ENCODE measurements around the gene DVL2.

The DVL2 gene

DNA sequence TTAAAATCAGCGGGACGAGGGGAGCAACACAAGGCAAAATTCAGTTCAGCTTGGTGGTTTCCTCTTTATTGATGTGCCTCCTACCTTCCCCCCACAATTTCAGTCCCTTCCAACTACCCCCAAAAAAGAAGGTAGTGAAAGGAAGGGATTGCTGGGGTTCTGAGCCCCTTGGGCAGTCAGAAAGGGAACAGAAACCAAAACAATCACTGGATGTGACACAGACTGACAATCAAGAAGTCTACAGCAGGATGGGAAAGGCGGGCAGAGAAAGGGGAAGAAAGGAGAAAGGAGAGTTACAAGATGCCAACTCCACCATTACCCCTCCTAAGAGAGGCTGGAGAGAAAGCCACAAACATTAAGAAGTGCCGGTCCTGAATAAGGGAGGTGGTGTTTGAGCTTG lies 6.1 kb upstream of the DVL2 start:
- H3K4me1 ChIP-seq (ENCODE audit: control insufficient read depth, insufficient read depth, low read length) = peaks cover 32% of the 10 kb centered on the region
- no peaks in the 10 kb centered on the region for H3K9me3 ChIP-seq (ENCODE audit: control insufficient read depth, low read length)
- no peak overlapping the region for H3K4me3 ChIP-seq (ENCODE audit: low read length)
- no peaks in the 10 kb centered on the region for H3K27me3 ChIP-seq (ENCODE audit: control insufficient read depth, insufficient read depth, low read length)
- H3K9ac ChIP-seq (ENCODE audit: low read length) = no peak overlapping the region
- peaks cover 11% of the 10 kb centered on the region for H3K36me3 ChIP-seq (ENCODE audit: control insufficient read depth, insufficient read depth, low read length)

DNA sequence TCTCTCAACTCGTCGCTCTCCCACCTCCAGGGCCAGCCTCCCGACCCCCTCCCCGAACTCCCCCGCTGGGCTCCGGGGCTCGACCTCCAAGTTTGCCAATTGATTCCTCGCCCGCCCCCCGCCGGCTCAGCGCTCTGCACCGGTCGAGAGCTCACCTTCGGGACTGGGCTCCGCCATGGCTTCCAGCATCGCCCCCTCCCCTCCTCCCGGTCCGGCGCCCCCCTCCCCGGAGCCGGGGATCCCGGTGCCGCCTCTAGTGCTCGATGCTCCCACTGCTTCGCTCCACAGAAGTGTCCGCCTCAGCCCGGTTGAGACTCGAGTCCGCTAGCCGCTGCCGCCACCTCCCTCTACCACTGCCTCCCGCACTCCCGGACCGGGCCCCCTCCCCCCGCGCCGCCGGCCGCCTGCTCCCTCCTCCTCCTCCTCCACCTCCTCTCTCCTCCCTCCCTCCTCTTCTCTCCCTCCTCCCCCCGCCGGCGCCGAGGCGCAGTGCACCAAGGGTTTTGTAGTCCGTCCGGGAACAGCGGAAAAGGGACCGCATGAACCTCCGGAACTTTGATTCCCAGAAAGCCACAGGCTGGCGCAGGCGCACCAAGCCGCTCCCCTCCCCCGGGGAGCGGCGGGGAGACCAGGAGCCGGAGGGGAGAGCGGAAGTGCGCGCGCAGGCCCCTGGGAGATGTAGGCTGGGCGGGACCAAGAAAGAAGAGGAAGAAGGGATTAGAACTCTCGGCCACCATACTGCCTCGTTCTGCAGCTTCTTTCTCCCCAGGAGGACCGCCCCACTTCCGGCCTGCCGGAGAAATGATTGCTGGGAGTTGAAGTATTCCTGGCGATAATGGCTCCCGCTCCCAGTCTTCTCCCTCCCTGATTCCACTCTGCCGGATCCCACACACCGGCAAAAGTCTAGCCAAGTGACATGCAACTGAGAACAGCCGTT lies 5.0 kb upstream of the DVL2 start, which contains the start of gene PHF23:
Gene PHF23 (minus strand): TSS at position 367 of the 937 bp plus-strand sequence. CDS start 178 bp downstream, at position 189.
- Histone ChIP-seq H3K27me3 (ENCODE audit: control insufficient read depth, insufficient read depth, low read length) (no peaks in the 10 kb centered on the region), H3K4me1 (ENCODE audit: control insufficient read depth, insufficient read depth, low read length) (peaks cover 42% of the 10 kb centered on the region), H3K4me3 (ENCODE audit: low read length) (peak within 1 kb of the TSS; percentile 69), H3K9me3 (ENCODE audit: control insufficient read depth, low read length) (no peaks in the 10 kb centered on the region), H3K9ac (ENCODE audit: low read length) (peak within 1 kb of the TSS; percentile 93), H3K36me3 (ENCODE audit: control insufficient read depth, insufficient read depth, low read length) (peaks cover 10% of the 10 kb centered on the region)

DNA sequence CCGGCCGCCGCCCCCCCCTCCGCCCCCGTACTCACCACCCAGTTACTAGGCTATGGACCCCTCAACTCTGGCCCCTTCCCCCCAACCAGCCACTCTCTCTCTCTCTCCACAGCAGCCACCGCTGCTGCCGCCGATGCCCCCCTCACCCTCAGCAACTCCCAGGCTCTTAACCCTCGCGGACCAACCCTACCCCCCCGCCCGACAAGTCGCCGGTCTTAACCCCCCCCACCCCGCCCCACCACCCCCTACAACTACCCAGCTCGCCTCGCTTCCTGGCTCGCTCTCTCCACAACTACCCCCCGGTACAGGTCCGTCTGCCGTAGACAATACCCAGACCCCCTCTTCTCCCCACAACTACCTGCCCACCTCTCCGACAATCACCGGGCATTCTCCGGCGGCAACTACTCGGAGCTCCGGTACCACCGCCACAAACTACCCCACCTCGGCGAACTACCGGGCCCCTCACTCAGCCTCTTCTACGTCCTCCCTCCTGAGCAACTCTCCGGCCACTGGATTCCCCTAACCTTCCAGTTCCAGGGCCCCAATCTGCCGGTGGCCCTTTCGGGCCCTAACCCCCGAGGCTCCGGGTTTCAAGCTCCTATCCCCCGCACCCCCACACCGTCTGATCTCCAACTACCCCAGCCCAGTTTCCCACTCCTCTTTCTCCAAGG lies 4.2 kb upstream of the DVL2 start:
- Histone ChIP-seq H3K9ac (ENCODE audit: low read length) (peak overlapping the region; percentile 93), H3K9me3 (ENCODE audit: control insufficient read depth, low read length) (no peaks in the 10 kb centered on the region), H3K27me3 (ENCODE audit: control insufficient read depth, insufficient read depth, low read length) (no peaks in the 10 kb centered on the region), H3K36me3 (ENCODE audit: control insufficient read depth, insufficient read depth, low read length) (peaks cover 5% of the 10 kb centered on the region), H3K4me3 (ENCODE audit: low read length) (peak overlapping the region; percentile 69), H3K4me1 (ENCODE audit: control insufficient read depth, insufficient read depth, low read length) (peaks cover 42% of the 10 kb centered on the region)

DNA sequence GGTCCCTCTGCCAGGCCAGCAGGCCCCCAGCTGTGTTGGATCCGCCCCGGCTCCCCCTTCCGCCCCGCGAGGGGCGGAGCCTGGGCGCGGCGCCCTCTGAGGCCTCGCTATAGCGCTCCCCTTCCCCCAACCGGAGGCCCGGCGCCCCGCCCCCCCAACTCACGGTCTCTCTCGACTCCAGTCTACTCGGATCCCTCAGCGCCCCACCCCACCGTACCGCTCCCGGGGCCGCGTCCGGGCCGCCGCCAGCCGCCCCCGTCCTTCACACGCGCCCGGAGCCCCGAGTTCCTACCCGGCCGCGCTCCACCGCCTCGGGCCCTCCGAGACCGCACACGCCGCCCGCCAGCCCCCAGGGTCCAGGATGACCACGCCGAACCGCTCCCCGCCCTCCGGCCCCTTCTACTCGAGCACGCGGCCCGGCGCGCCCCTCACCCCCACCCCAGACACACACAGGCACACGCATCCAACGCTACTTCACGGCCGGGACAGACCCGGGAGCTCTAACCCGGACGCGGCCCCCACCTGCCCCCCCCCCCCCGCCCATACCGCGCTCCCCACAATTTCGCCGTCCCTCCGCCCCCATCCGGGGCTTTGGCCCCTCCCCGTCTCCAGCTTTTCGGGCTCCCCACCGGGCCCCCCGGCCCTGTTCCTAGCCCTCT lies 3.6 kb upstream of the DVL2 start:
- Histone ChIP-seq H3K36me3 (ENCODE audit: control insufficient read depth, insufficient read depth, low read length) (peaks cover 5% of the 10 kb centered on the region), H3K27me3 (ENCODE audit: control insufficient read depth, insufficient read depth, low read length) (no peaks in the 10 kb centered on the region), H3K9me3 (ENCODE audit: control insufficient read depth, low read length) (no peaks in the 10 kb centered on the region), H3K4me1 (ENCODE audit: control insufficient read depth, insufficient read depth, low read length) (peaks cover 47% of the 10 kb centered on the region), H3K9ac (ENCODE audit: low read length) (peak overlapping the region; percentile 93), H3K4me3 (ENCODE audit: low read length) (peak overlapping the region; percentile 1)

DNA sequence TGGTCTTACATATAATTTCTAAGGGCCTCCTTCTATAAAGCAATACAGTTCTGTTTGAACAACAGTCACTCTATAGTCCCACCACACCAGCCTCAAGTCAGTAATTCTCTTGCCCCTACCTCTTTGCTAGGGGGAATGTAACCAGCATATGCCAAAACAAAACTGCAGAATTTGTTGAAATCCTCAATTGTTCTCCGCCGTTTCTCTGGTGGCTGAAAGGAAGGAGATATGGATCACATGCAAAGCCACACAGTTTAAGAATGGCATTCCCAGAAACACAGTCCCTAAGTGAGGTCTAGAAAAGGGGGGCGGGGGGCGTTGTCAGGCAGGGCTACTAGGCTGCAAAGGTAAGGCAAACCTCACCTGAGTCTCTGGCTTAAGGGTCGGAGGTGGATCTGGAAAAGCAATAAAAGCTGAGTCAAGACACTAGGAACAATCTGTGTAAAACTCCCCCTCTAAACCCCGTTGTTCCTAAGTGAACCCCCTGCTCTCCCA lies 3.0 kb upstream of the DVL2 start:
- peaks cover 5% of the 10 kb centered on the region for H3K36me3 ChIP-seq (ENCODE audit: control insufficient read depth, insufficient read depth, low read length)
- peak overlapping the region; percentile 6 for H3K9ac ChIP-seq (ENCODE audit: low read length)
- H3K9me3 ChIP-seq (ENCODE audit: control insufficient read depth, low read length) = no peaks in the 10 kb centered on the region
- no peaks in the 10 kb centered on the region for H3K27me3 ChIP-seq (ENCODE audit: control insufficient read depth, insufficient read depth, low read length)
- H3K4me3 ChIP-seq (ENCODE audit: low read length) = peak overlapping the region; percentile 1
- peaks cover 47% of the 10 kb centered on the region for H3K4me1 ChIP-seq (ENCODE audit: control insufficient read depth, insufficient read depth, low read length)

DNA sequence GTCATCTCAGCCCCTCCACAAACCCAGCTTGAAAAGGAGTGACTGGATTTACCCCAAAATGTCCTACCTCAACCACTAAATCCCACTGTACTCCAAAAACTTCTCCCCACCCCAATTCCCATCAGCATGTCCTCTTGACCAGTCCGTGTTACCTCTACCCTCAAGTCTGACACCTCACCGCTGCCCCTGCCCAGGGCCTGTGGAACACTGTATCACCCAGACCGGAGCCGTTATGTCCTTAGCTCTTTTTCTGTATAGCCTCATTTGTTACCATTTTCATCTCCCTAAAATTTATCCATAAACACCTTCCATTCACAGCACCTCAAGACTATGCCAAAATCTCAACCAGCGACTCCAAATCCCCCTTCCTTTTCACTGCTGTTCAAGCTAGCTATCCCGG lies 2.5 kb upstream of the DVL2 start:
- Histone ChIP-seq H3K9ac (ENCODE audit: low read length) (no peak overlapping the region), H3K4me3 (ENCODE audit: low read length) (peak overlapping the region; percentile 1)

DNA sequence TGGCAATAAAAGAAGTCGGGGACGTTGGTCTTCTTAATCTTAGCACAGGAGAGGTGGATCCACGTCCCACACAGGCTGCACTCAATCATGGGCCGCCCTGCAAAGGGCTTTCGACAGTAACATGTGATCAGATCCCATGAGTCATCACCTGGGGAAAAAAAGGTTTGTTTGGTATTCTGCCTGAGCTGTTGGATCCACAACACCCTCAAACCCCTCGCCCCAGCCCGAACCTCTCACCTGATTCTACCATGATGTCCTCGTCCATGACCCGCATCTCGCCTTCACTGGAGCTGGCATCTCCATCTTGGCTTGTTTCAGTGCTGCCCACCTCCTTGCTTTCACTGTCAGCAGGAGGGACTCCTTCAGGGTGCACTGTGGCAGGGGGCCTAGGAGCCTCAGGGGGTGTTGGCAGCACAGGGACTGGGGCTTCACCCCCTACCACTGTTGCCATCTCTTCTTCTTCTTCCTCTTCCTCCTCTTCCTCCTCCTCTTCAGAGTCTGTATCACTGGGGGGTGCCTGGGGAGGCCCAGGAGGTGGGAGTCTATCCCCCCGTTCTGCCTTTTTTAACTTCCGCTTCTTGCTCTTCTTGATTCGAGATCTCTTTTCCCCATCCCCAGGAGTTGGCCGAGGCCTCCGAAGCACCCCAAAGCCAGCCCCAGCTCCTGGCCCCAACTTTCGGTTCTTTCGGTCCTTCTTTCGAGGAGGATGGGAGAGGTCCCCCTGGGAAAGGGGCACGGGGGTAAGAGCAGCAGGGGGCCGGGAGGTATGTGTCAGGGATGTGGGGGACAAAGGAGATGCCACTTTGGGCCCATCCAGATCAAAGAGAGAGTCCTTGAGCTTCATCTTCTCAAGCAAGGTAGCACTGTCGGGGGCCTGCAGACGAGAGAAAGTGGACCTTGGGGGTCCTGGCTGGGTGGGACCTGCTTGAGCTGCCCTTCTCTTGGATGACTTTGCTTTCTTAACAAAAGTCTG lies 1.7 kb upstream of the DVL2 start:
- Histone ChIP-seq H3K4me1 (ENCODE audit: control insufficient read depth, insufficient read depth, low read length) (peaks cover 41% of the 10 kb centered on the region), H3K4me3 (ENCODE audit: low read length) (no peak overlapping the region), H3K27me3 (ENCODE audit: control insufficient read depth, insufficient read depth, low read length) (no peaks in the 10 kb centered on the region), H3K36me3 (ENCODE audit: control insufficient read depth, insufficient read depth, low read length) (peaks cover 5% of the 10 kb centered on the region), H3K9me3 (ENCODE audit: control insufficient read depth, low read length) (no peaks in the 10 kb centered on the region), H3K9ac (ENCODE audit: low read length) (peak overlapping the region; percentile 8)

More for the DNA sequence above, 2.5 kb upstream of the DVL2 start:
- peaks cover 47% of the 10 kb centered on the region for H3K4me1 ChIP-seq (ENCODE audit: control insufficient read depth, insufficient read depth, low read length)
- H3K36me3 ChIP-seq (ENCODE audit: control insufficient read depth, insufficient read depth, low read length) = peaks cover 5% of the 10 kb centered on the region
- H3K9me3 ChIP-seq (ENCODE audit: control insufficient read depth, low read length) = no peaks in the 10 kb centered on the region
- no peaks in the 10 kb centered on the region for H3K27me3 ChIP-seq (ENCODE audit: control insufficient read depth, insufficient read depth, low read length)

DNA sequence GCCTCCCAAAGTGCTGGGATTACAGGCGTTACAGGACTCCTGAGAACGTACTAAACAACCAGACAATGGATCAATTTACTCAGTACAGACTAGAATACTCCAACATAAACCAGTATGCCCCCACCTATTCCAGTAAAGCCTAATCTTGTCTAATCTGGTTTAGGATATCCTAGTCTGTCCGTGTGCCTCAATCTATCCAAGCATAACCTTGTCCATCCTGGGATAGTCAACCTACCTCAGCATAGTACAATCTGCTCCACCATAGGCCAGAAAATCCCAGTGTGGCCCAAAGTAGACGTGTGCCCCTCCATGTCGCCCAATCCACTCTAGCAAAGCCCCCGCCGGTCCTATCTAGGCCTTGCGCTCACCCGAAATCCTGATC lies 625 bp downstream of the DVL2 start:
- peak overlapping the region; percentile 80 for H3K9ac ChIP-seq (ENCODE audit: low read length)
- H3K27me3 ChIP-seq (ENCODE audit: control insufficient read depth, insufficient read depth, low read length) = no peaks in the 10 kb centered on the region
- peaks cover 28% of the 10 kb centered on the region for H3K4me1 ChIP-seq (ENCODE audit: control insufficient read depth, insufficient read depth, low read length)
- peaks cover 9% of the 10 kb centered on the region for H3K36me3 ChIP-seq (ENCODE audit: control insufficient read depth, insufficient read depth, low read length)
- H3K4me3 ChIP-seq (ENCODE audit: low read length) = peak overlapping the region; percentile 92
- no peaks in the 10 kb centered on the region for H3K9me3 ChIP-seq (ENCODE audit: control insufficient read depth, low read length)

DNA sequence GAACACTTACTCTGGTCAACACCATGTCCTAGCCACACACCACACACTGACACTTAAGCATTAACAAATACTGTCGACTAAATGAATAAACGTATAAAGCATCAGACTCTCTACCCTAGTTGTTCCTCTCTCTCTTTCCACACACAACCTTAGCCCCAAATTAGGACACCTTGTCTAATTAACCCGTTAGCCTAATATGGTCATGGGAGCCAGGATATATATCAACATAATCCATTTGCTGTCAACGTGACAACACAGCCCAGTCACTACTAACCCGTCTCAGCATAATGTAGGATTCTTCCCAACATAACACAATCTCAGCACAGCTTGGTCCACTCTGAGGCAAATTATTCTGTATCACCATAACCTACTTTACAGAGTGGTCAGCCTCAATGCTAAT lies 2.2 kb downstream of the DVL2 start:
- Histone ChIP-seq H3K9me3 (ENCODE audit: control insufficient read depth, low read length) (no peaks in the 10 kb centered on the region), H3K4me1 (ENCODE audit: control insufficient read depth, insufficient read depth, low read length) (peaks cover 23% of the 10 kb centered on the region), H3K4me3 (ENCODE audit: low read length) (no peak overlapping the region), H3K27me3 (ENCODE audit: control insufficient read depth, insufficient read depth, low read length) (no peaks in the 10 kb centered on the region), H3K9ac (ENCODE audit: low read length) (no peak overlapping the region), H3K36me3 (ENCODE audit: control insufficient read depth, insufficient read depth, low read length) (peaks cover 15% of the 10 kb centered on the region)

DNA sequence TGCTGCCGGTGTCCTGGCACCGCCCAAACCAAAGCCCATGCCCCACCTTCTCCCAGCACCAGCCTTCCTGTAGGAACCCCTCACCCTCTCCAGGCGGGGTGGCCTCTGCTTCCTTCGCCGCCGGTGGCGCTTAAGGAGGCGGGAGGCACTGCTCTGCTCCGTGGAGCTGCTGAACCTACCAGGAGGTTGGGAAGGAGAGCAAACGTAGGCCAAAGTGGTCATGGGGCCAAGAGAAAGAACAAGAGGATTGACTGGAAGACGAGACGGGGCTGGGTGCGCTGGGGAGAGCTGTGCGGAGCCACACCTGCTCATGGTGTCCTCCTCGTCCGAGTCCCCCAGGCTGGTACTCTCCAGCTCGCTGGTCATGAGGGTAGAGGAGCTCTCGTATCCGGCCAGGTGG lies 4.8 kb downstream of the DVL2 start:
- peaks cover 10% of the 10 kb centered on the region for H3K36me3 ChIP-seq (ENCODE audit: control insufficient read depth, insufficient read depth, low read length)
- no peak overlapping the region for H3K4me3 ChIP-seq (ENCODE audit: low read length)
- H3K9me3 ChIP-seq (ENCODE audit: control insufficient read depth, low read length) = no peaks in the 10 kb centered on the region
- no peaks in the 10 kb centered on the region for H3K27me3 ChIP-seq (ENCODE audit: control insufficient read depth, insufficient read depth, low read length)
- no peak overlapping the region for H3K9ac ChIP-seq (ENCODE audit: low read length)
- peaks cover 11% of the 10 kb centered on the region for H3K4me1 ChIP-seq (ENCODE audit: control insufficient read depth, insufficient read depth, low read length)

DNA sequence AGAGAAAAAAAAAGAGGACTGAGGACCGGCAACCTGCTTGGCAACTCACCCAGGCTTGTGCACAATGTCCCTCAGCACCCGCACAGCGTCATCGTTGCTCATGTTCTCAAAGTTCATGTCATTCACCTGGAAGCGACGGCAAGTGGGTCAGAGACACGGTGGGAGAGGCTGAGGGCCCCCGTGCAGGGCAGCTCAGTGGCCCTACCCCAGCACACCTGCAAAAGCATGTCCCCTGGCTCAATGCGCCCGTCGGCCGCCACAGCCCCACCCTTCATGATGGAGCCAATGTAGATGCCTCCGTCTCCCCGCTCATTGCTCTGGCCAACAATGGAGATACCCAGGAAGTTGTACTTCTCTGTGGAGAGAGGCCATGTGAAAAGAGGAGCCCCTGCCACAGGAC lies 5.4 kb downstream of the DVL2 start:
- Histone ChIP-seq H3K4me1 (ENCODE audit: control insufficient read depth, insufficient read depth, low read length) (peaks cover 10% of the 10 kb centered on the region), H3K27me3 (ENCODE audit: control insufficient read depth, insufficient read depth, low read length) (no peaks in the 10 kb centered on the region), H3K4me3 (ENCODE audit: low read length) (no peak overlapping the region), H3K36me3 (ENCODE audit: control insufficient read depth, insufficient read depth, low read length) (peaks cover 14% of the 10 kb centered on the region), H3K9me3 (ENCODE audit: control insufficient read depth, low read length) (no peaks in the 10 kb centered on the region), H3K9ac (ENCODE audit: low read length) (no peak overlapping the region)
